ENCODE data around the gene OTOP2.

GRCh38 chr17:74963656-74964055 lies 39.6 kb downstream of the OTOP2 start:
- TF ChIP-seq CTCF (conservative IDR thresholded peaks at IDR 0.05; ENCODE audit: low read length) (peak; percentile 58), EZH2phosphoT487 (IDR thresholded peaks at IDR 0.05; ENCODE audit: borderline replicate concordance, low read depth, low read length) (no peak)
